Measurements from ENCODE around the gene GIMAP5. TPM values are rescaled to one million over a fixed set of nuclear protein-coding genes. Genes with fewer than 3 reads are reported as not detected.

GIMAP5 gene
- polyA plus RNA-seq, 1 donor from 2014 or later: not detected

- H3K4me2 ChIP-seq (ENCODE audit: low read length): no peak overlapping the region
- no peaks in the 10 kb centered on the region for H3K9me3 ChIP-seq (ENCODE audit: low read length)
- H4K20me1 ChIP-seq (ENCODE audit: insufficient read depth): no peaks in the 10 kb centered on the region
- no peak overlapping the region for H2AFZ ChIP-seq (ENCODE audit: low read depth, low read length)
- no peaks in the 10 kb centered on the region for H3K27me3 ChIP-seq (ENCODE audit: insufficient read depth, low read depth, low read length)
- H3K9me2 ChIP-seq (ENCODE audit: insufficient read depth, low read length): no peaks in the 10 kb centered on the region
- no peaks in the 10 kb centered on the region for H3K79me2 ChIP-seq (replicated peaks; ENCODE audit: insufficient read depth, low read length)
- TF ChIP-seq MXI1 (conservative IDR thresholded peaks at IDR 0.05; ENCODE audit: poor library complexity, severe bottlenecking): no peak
- no peak for TF ChIP-seq POLR2AphosphoS5 (IDR thresholded peaks at IDR 0.05)
- TF ChIP-seq RAD21 (conservative IDR thresholded peaks at IDR 0.05): no peak
- no peak for TF ChIP-seq EP300 (conservative IDR thresholded peaks at IDR 0.05; ENCODE audit: poor library complexity, severe bottlenecking)
- no peak for TF ChIP-seq CTCF (IDR thresholded peaks at IDR 0.05; ENCODE audit: poor library complexity, severe bottlenecking)
- TF ChIP-seq REST (IDR thresholded peaks at IDR 0.05; ENCODE audit: borderline replicate concordance): no peak
- no peak for TF ChIP-seq SMC3 (conservative IDR thresholded peaks at IDR 0.05; ENCODE audit: poor library complexity)
- no peak for TF ChIP-seq EZH2 (IDR thresholded peaks at IDR 0.05; ENCODE audit: borderline replicate concordance, insufficient read depth, low read length, poor library complexity, severe bottlenecking)
- TF ChIP-seq TAF1 (IDR thresholded peaks at IDR 0.05; ENCODE audit: low read depth): no peak
- H3K9ac ChIP-seq (ENCODE audit: low read length): no peak overlapping the region
- H3K4me3 ChIP-seq (ENCODE audit: low read length): no peak overlapping the region
- H3K27ac ChIP-seq (ENCODE audit: low read length): no peak overlapping the region
- no peaks in the 10 kb centered on the region for H3K36me3 ChIP-seq (ENCODE audit: insufficient read depth, low read length)
- H3F3A ChIP-seq (ENCODE audit: insufficient read depth, low read length, poor library complexity, severe bottlenecking): no peaks in the 10 kb centered on the region
These were observed 47.7 kb downstream of the GIMAP5 start for GRCh38 chr7:150784954-150785353.

- Histone ChIP-seq H3K27ac (ENCODE audit: low read length) (no peak overlapping the region), H3K9ac (ENCODE audit: low read length) (no peak overlapping the region), H3K4me2 (ENCODE audit: low read length) (no peak overlapping the region)
These were observed 50.4 kb downstream of the GIMAP5 start for GRCh38 chr7:150787321-150788281.

More at GRCh38 chr7:150787321-150788281, 50.4 kb downstream of the GIMAP5 start:
- no peaks in the 10 kb centered on the region for H3K27me3 ChIP-seq (ENCODE audit: insufficient read depth, low read depth, low read length)
- no peaks in the 10 kb centered on the region for H3K9me2 ChIP-seq (ENCODE audit: insufficient read depth, low read length)
- TF ChIP-seq RAD21 (conservative IDR thresholded peaks at IDR 0.05) (no peak), POLR2AphosphoS5 (IDR thresholded peaks at IDR 0.05) (no peak), EP300 (conservative IDR thresholded peaks at IDR 0.05; ENCODE audit: poor library complexity, severe bottlenecking) (no peak), CTCF (IDR thresholded peaks at IDR 0.05; ENCODE audit: poor library complexity, severe bottlenecking) (no peak), MXI1 (conservative IDR thresholded peaks at IDR 0.05; ENCODE audit: poor library complexity, severe bottlenecking) (no peak), REST (IDR thresholded peaks at IDR 0.05; ENCODE audit: borderline replicate concordance) (no peak), TAF1 (IDR thresholded peaks at IDR 0.05; ENCODE audit: low read depth) (no peak), SMC3 (conservative IDR thresholded peaks at IDR 0.05; ENCODE audit: poor library complexity) (no peak), EZH2 (IDR thresholded peaks at IDR 0.05; ENCODE audit: borderline replicate concordance, insufficient read depth, low read length, poor library complexity, severe bottlenecking) (no peak)
- no peaks in the 10 kb centered on the region for H3F3A ChIP-seq (ENCODE audit: insufficient read depth, low read length, poor library complexity, severe bottlenecking)
- no peaks in the 10 kb centered on the region for H3K36me3 ChIP-seq (ENCODE audit: insufficient read depth, low read length)
- no peaks in the 10 kb centered on the region for H4K20me1 ChIP-seq (ENCODE audit: insufficient read depth)
- no peaks in the 10 kb centered on the region for H3K9me3 ChIP-seq (ENCODE audit: low read length)
- no peak overlapping the region for H3K4me3 ChIP-seq (ENCODE audit: low read length)
- no peak overlapping the region for H2AFZ ChIP-seq (ENCODE audit: low read depth, low read length)
- no peaks in the 10 kb centered on the region for H3K79me2 ChIP-seq (replicated peaks; ENCODE audit: insufficient read depth, low read length)
